Right forelimb (tissue), 1 donor: Measurements from ENCODE around the gene KRTAP27-1.

Source experiments
- DNase-seq: peaks from one replicate; pipeline ENCODE4 v3.0.0-alpha.2; 2018

KRTAP27-1 gene, protein sequence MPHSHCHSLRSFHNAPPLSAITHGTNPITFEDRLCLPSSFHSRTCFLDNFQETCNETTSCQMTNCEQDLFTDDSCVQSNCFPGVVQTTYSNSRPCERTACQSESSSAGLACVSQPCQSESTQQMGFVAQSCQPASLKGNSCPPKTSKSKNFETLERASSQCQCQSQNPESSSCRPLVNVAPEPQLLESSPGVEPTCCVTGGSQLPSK

DNA sequence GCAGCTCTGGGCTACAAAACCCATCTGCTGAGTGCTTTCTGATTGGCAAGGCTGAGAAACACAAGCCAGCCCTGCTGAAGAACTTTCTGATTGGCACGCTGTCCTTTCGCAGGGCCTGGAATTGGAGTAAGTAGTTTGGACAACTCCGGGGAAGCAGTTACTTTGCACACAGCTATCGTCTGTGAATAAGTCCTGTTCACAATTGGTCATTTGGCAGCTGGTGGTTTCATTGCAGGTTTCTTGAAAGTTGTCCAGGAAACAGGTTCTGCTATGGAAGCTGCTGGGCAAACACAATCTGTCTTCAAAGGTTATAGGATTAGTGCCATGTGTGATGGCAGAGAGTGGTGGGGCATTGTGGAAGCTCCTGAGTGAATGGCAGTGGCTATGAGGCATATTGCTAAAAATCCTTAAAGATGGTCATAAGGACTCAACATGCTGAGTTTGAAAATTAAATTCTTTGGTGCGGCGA lies at the start of gene KRTAP27-1:
Gene KRTAP27-1, minus strand, starts transcription at position 419 of the 469 bp plus-strand sequence. Its CDS starts 26 bp downstream, at position 393.
- DNase-seq, result no peak

DNA sequence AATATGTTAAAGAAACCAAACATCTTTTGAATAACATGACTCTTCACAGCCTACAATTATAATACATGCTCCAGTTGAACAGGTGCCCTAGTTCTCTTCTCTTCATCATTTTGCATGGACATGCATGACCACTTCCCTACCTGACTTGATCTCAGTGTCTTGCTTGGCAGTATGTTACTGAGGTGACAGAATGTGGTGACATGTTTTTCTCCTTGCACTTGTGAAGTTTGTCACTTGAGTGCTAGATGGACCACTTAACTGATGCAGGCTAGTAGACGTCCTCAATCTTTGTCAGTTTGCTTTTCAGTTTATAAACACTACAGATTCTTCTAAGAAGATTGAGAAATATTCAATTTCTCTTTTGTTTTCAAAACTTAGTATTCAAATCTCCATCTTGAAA lies 44.7 kb upstream of the KRTAP27-1 start:
- DNase-seq, result no peak

DNA sequence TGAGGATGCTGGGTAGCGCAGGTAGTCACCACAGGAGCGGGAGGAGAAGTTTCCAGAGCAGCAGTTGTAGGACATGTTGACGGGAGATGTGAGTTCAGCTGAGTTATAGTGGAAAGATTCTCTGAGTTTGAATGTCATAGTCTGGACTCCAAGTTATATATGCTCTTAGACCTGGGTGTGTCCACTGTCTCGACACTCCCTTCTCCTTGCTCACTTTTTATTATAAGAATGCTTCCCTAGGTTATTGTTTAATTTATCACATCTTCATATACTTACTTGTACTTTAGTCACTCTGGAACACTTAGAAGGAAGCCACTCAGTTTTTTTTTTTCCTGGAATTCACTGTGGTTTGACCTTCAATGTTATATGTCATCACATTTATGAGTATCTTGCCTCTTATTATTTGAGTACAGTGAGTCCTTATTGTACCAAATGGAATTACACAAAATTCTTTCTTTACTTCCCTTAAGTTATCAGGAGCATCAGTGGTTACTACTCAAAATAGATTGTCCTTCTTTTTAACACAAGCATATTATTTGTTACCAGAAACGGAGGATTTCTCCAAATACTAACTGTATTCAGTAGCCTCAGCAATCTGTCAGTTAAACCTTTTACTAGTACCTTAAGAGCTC lies 34.8 kb upstream of the KRTAP27-1 start, which contains the start of gene KRTAP13-2:
Gene KRTAP13-2, minus strand, starts transcription at position 133 of the 632 bp plus-strand sequence. Its CDS starts 58 bp downstream, at position 75.
- DNase-seq, result no peak

DNA sequence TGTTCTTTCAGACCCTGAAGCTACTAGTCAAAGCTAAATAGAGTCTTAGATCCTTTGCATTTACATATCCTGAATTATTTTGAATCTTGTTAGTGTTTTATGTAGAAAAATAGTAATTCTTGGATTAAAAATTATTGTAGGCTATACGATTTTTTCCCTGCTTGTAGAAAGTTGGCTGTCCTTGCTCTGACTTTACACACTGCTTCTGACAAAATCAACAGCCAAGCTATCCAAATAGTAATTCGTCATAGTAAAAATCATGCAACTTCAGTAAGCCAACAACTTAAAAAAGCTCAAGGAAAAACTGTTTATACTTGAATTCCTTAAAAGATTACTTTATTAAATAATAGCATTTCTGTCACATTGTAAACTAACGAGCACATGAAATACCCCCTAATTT lies 18.4 kb upstream of the KRTAP27-1 start:
- DNase-seq, result no peak

DNA sequence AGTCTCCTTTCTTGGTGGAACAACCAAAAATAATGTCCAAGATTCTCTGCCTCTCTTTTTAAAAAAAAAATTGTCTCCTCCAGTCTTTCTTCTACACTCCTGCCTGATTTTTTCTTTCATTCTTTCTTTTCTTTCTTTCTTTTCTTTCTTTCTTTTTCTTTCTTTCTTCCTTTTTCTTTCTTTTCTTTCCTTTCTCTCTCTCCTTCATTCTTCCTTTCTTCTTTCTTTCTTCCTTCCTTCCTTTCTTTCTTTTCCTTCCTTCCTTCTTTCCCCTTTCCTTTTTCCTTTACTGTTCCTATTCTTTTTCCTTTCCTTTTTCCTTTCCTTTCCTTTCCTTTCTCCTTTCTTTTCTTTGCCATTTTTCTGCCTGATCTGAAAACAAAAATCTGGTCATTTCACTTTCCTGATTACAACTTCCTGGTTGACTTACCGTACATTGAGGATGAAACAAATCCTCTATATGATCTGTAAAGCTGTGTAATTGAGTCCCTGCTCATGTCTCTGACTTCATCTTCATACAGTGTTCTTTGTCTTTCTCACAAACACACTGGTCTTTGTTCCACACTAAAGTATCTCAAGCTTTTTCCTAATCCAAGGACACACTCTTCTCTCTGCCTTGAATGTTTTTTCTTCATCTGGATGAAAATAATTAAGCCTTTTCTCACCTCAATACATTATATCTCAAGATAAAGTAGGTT lies 17.0 kb upstream of the KRTAP27-1 start:
- no peak for DNase-seq

DNA sequence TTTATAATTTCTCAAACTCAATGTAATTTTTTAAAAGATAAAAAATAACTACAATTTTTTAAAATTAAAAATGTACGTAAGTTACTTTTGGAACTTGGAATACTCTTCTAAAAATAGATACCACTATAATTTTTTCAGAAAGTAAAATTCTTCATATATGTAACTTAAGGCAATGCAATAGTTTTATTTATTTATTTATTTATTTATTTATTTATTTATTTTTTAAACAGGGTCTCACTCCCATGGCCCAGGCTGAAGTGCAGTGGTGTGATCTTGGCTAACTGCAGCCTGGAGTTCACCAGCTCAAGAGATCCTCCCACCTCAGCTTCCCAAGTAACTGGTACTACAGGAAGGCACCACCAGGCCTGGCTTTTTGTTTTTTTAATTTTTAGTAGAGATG lies 14.0 kb upstream of the KRTAP27-1 start:
- DNase-seq, result no peak

DNA sequence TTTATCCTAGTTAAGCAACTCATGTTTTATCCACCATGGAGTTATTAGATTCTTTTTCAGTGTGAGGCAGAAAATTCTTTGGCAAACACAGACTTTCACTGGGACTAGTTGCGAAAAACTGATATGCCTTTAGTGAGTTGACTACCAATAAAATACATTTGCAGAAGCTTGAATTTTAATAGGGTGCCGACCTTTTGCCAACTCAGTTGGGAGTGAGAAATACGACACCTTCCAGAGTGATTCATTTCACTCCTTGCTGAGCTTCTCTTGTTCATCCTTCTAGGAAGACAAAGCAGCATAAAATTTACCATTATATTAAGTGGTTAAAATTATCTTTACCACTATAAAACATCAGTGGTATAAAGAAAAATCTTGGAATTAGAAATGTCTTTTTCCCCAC lies 12.1 kb upstream of the KRTAP27-1 start:
- no peak for DNase-seq

DNA sequence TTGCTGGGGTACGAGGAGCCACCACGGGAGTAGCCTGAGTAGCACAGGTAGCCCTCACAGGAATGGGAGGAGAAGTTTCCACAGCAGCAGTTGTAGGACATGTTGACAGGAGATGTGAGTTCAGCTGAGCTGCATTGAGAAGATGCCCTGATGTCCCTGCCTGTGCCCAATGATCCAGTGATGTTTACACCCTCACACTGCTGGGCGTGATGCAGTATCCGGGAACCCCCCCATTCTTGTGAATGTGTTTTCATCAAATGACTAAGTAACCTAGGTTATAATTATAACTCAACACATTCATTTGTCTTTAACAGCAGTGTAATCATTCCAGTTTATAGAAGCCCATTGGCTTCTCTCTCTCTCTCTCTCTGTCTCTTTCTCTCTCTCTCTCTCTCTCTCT lies 11.0 kb upstream of the KRTAP27-1 start, which contains the start of gene KRTAP23-1:
Gene KRTAP23-1, minus strand, starts transcription at position 101 of the 400 bp plus-strand sequence. Its CDS starts 0 bp downstream, at position 101.
- DNase-seq, result no peak

DNA sequence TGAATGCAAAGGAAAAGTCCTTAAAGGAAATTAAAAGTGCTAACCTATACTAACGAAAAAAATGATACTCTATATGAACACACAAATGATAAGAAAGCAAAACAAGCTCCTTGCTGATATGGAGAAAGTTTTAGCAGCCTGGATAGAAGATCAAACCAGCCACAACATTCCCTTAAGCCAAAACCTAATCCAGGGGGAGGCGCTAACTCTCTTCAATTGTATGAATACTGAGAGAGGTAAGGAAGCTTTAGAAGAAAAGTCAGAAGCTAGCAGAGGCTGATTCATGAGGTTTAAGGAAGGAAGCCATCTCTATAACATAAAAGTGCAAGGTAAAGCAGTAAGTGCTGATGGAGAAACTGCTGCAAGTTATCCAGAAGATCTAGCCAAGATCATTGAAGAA lies 7.5 kb upstream of the KRTAP27-1 start:
- DNase-seq, result no peak

DNA sequence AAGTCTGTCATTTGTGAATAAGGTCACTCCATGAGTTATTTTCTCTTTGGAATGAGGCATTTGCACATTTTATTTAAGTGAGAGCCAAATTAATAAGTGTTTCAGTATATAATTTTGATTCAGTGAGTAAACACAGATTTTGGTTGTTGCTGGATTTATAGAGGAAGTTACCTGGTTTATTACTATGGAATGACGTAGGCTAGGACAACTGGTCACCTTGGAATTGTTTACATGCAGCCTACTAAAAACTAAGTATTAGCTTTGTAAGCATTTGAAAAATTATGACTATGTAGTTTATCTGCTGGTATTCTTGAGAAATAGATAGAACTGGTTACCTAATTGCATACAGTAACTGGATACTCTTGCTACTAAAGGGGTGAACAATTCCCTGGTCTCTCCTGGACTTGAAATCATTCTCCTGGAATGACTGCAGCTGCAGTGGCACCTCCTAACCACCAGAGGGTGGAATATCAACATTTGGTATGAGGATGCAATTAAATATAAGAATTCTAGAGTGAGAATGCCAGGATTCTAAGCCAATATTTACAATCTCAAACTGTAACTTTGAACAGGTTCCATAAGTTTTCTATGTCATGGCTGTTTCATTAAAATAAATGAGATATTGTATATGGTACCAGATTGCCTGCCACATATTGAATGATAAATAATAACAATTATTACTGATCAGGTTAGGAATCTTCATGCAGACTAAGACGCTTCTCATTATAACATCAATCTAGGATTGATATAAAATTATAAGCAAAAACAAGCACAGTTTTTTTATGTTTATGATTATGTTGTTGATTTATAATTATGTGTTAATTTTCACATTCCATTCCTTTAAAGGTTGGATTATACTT lies 3.5 kb upstream of the KRTAP27-1 start:
- DNase-seq, result no peak

DNA sequence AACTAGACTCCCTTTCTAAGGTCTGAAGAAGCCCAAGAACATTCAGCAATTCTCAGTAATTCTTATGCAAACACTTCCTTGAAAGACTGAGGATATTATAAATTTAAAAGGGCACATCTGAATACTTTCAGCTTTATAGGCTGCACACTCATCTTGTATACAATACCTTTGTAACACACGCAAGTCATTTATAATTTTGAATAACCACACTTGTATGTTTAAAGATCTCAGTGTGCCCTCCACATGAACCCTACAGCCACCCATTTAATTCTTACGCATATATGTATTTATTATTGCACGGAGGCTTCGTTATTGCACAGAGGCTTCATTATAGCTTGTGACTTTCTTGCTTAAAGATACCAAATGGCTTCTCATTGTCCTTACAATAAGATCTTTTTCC lies 1.2 kb upstream of the KRTAP27-1 start:
- no peak for DNase-seq

DNA sequence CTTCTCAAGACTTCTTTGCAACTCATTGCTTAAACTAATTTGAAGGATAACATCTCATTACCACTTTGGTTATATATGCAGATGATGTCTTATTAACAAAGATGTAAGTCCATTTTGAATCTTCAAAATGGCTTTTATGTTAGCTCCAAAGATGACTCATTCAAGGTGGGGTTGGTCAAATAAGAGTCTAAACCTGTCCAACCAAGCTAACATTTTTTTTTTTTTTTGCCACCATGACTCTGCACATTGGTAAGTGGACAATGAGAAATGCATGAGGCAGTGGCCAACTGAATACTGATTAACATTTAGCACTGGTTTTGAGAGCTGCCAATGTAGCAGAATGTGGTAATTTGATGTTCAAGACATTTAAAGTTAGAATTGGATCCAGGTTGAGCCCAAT lies 278 bp upstream of the KRTAP27-1 start:
- no peak for DNase-seq

DNA sequence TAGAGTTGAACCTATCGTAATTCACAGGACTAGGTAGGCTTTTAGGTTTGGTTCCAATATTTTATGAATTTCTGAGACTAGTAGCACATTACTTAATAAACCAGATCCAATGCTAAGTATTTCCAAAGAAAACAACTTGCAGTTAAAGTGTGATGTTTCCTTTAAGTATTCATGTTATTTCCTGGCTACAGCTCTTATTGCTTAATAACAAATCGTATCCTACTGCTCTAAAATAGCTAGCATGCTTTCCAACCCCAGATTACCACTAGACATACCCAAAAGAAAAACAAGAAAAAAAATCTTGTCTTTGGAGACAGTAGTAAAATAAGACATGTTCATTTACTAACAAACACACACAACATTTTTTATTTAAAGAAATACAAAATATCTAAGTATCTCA lies 898 bp downstream of the KRTAP27-1 start:
- no peak for DNase-seq

DNA sequence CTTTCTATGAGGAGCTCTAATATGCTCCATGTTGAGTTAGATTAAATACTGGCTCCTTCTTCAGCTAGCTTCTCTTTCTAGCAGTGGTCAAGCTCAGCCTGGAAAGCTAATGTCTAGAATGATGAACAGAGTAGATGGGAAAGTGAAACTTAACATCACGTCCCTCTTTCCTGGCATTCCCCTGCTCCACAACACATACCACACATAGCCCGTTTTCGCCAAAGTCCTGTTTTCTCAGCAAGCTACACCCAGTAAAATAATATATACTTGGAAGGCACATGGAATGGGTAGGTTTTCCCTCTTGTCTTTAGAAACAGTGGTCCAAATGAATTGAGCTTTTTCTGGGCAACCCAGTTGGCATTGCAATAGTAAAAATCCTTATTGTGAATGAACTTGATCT lies 3.8 kb downstream of the KRTAP27-1 start:
- DNase-seq, result no peak

DNA sequence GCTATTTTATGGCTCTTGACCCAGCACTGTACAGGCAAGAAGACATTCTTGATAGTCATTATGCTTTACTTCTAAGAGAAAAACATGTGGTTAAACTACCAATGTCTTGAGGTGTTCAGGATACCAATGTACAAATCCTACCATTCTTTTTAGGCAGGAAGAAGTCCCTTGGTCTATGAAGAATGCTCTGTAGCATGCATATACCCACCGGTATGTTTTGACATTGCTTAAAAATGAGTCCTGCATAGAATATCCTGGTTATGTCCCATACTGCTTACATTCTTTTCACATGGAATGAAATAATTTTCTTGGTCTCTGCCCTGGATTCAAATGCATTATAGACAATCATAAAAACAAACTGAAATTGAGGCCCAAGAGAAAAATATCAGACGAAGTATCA lies 4.8 kb downstream of the KRTAP27-1 start:
- DNase-seq, result no peak

DNA sequence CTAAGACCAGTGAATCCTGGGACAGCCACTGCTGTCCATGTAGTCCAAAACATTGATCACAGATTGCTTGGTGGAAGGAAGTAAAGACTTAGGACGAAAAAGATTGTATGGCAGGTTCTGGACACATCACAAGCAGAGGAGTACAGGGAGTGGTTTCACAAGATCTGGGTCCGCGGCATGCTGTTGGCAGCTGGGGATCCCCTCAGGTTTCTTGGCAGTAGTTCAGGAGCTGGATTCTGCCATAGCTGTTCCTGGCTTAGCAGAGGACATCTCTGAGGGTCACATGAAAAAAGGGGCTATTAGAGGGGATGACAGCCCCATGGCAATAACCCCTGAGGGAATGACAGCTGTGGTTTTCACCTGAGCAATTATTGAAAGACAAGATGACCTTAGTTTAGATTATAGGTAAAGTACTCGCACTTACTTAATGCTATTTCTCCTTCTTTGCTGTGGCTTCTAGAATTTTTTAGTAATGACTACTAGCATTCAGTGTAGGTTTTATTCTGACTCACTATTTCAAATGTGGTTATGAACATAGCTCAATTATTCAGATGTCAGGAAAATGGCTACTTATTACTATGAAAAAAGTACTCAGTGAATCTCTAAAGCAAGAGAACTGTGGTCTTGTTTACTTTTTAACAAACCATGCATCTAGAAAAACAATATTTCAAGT lies 8.2 kb downstream of the KRTAP27-1 start:
- no peak for DNase-seq

DNA sequence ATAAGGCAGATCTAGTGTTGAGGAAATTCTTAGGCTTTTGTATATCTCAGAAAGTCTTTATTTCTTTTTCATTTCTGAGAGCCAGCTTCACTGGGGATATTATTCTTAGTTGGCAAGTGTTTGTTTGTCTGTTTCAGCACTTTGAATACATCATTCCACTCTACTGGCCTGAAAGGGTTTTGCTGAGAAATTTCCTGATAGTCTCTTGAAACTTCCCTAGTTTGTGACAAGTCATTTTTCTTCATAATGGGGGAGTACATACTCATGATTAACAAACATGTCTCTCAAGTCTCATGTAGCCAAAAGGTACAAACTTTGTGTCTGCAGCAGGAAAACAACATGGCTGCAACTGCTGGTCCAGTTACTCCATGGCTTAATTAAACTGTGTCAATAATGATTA lies 11.1 kb downstream of the KRTAP27-1 start:
- DNase-seq, result no peak

DNA sequence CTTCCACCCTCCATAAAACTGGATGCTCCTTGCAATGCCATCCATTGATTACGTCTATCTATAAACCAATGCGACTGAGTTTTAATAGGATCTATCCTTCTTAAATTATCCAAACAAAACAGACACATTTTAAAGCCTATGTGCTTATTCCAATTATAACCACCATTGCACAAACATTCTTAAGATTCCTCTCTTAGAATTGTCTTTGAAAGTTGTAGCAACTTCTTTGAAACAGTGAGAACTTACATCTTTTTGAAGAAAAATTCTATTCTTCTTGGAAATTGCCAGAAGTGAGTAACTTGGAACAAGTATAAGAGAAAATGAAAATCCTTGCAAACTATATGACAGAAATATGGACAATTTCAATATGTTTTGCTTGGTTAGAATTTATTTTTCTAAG lies 17.3 kb downstream of the KRTAP27-1 start, which contains the start of gene KRTAP26-1:
Gene KRTAP26-1, minus strand, starts transcription at position 101 of the 400 bp plus-strand sequence. CDS start 280 bp downstream, outside the sequence.
- DNase-seq, result no peak

DNA sequence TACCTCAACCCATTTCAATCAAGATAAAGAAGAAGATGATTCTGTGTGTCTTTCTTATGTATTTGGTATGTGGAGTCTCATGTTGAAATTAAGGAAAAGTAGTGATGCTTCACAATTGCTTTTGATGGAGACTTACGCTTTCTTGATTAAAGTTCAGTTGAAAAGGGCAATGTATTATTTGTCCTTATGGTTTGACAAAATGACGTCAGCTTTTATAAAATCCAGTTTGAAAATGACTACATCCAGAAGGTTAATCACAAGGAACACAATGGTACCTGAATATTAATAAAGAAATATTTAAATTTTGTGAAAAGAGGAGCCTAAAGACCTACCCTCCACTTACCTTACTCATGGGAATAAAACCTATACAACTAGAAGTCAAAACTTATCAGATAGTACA lies 21.8 kb downstream of the KRTAP27-1 start:
- no peak for DNase-seq

DNA sequence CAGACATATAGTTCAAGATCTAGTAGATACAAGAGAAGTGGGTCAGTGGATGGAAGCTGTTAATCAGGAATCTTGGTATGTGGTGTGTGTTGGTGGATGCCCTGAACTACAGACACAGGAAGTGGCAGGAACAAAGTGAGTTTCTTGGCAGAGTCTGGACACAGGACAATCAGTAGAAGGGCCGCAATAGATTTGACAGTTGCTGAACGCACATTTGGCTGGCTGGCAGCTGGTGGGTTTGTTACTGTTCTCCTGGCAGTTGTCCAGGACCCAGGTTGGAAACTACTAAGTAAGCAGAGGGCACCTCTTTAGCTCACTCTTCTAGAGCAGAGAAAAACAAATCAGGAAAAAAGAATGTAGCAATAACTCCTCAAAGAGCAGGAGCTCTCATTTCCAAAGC lies 30.6 kb downstream of the KRTAP27-1 start:
- no peak for DNase-seq

DNA sequence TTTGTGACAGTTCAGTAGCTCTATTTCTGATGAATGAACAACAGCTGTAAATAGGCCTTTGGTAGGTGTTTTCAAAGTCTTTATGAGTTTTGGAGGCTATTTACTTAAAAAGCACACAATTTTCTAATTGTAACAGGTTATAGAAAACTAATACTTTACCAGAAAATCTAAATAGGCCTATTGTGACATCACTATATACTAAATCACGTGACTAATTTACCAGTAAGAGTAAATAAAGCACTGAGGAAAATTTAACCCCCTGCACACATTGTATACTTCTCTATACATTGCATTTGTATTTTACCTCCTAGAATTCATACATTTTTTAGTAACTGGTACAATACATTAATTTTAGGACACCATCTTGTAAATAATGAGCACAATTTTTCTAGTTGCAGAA lies 32.4 kb downstream of the KRTAP27-1 start:
- DNase-seq, result no peak

DNA sequence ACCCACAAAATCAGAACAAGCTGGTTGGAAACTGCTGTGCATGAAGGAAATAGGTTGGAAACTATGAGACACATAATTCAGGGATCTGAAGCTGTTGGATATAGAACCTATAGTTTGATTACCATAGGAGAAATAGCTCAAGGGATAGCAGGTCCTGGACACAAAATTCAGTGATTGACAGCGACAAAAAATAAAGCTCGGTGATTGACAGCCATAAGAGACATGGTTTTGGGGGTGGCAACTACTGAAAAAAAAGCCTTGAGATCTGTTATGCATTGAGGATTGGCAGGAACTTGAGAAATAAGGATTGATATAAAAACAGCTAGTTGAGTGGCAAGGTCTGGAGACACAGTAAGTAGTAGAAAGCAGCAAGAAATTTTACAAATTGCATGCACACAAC lies 48.3 kb downstream of the KRTAP27-1 start, which contains the start of gene KRTAP25-1:
Gene KRTAP25-1, minus strand, starts transcription at position 300 of the 400 bp plus-strand sequence. Its CDS starts 24 bp downstream, at position 276.
- DNase-seq, result no peak
